Calu3 (cell line): Measurements from ENCODE around the gene EPS15. TPM values are rescaled to one million over a fixed set of nuclear protein-coding genes. Genes with fewer than 3 reads are reported as not detected.

Experiments
- BruUV-seq: library from RNA; stranded (reverse); fragments of 400-500 nt; replicated peaks from 2 replicates; lab custom pipeline; 2021; lab: Mats Ljungman, UMichigan
- CTCF ChIA-PET: fragments of 300-600 bp; sonication (Branson Sonifier 250); formaldehyde crosslinking; loops from one replicate; lab custom pipeline; 2022; ENCODE audit warnings: antibody characterized with exemption; lab: Charles Lee
- DNase-seq: peaks from one replicate; pipeline ENCODE4 v3.0.0; 2022
- H3K27ac Mint-ChIP-seq: one replicate; pipeline ENCODE4 v1.8.0; 2022; ENCODE audit warnings: mixed read lengths; ENCODE audit not compliant: unreplicated experiment
- H3K27me3 Mint-ChIP-seq: one replicate; pipeline ENCODE4 v1.8.0; 2022; ENCODE audit warnings: mixed read lengths; ENCODE audit not compliant: unreplicated experiment
- H3K36me3 Mint-ChIP-seq: one replicate; pipeline ENCODE4 v1.8.0; 2022; ENCODE audit warnings: mild to moderate bottlenecking, moderate library complexity, mixed read lengths; ENCODE audit not compliant: insufficient read depth, unreplicated experiment
- H3K4me1 Mint-ChIP-seq: one replicate; pipeline ENCODE4 v1.8.0; 2022; ENCODE audit warnings: mild to moderate bottlenecking, low read depth, mixed read lengths; ENCODE audit not compliant: unreplicated experiment
- H3K4me3 Mint-ChIP-seq: one replicate; pipeline ENCODE4 v1.8.0; 2022; ENCODE audit warnings: mild to moderate bottlenecking, low read depth, moderate library complexity, mixed read lengths; ENCODE audit not compliant: unreplicated experiment
- H3K9me3 Mint-ChIP-seq: one replicate; pipeline ENCODE4 v1.8.0; 2022; ENCODE audit warnings: low read depth, mixed read lengths; ENCODE audit not compliant: unreplicated experiment
- CTCF ChIP-seq: fragments of 200-600 bp; IDR thresholded peaks from one replicate; pipeline ENCODE4 v1.8.0; 2022; ENCODE audit warnings: antibody characterized with exemption; ENCODE audit not compliant: unreplicated experiment
- intact Hi-C: fragments of 100-400 bp; cut with micrococcal nuclease; formaldehyde crosslinking; loops from one replicate; pipeline ENCODE4 v1.10.0; 2022; ENCODE audit not compliant: unreplicated experiment
- total RNA-seq: library from RNA; stranded (reverse); gene quantifications from 2 replicates; pipeline ENCODE4 v1.2.3, GENCODE V29; 2022

Gene EPS15
- total RNA-seq, 1 experiment from 2014 or later: 51.2 TPM

- intact Hi-C loops: loop anchor here (5.0 kb wide), 1 partner anchor 50 kb away; no protein-coding TSS in a partner anchor
- Mint-ChIP-seq H3K9me3 (no peaks in the 10 kb centered on the region), H3K4me1 (peaks cover 37% of the 10 kb centered on the region), H3K27me3 (no peaks in the 10 kb centered on the region), H3K4me3 (peak overlapping the region; percentile 91), H3K36me3 (peaks cover 25% of the 10 kb centered on the region), H3K27ac (peak overlapping the region; percentile 92)
- DNase-seq: no peak
- BruUV-seq: no TSS peak
- no peak for TF ChIP-seq CTCF
- CTCF ChIA-PET: no interaction called here
Measured at GRCh38 chr1:51517361-51518032, 1.6 kb downstream of the EPS15 start.

GRCh38 chr1:51516649-51517158, 2.4 kb downstream of the EPS15 start:
- DNase-seq: no peak
- BruUV-seq: TSS peak; percentile 24
- H3K27ac Mint-ChIP-seq: no peak overlapping the region
- CTCF ChIA-PET: no interaction called here
- H3K9me3 Mint-ChIP-seq: no peaks in the 10 kb centered on the region
- peaks cover 25% of the 10 kb centered on the region for H3K36me3 Mint-ChIP-seq
- H3K4me3 Mint-ChIP-seq: peak overlapping the region; percentile 91
- intact Hi-C loops: loop anchor here (5.0 kb wide), 1 partner anchor 51 kb away; no protein-coding TSS in a partner anchor
- H3K4me1 Mint-ChIP-seq: peaks cover 37% of the 10 kb centered on the region
- H3K27me3 Mint-ChIP-seq: no peaks in the 10 kb centered on the region
- TF ChIP-seq CTCF: no peak

GRCh38 chr1:51515982-51516648, 3.0 kb downstream of the EPS15 start:
- Mint-ChIP-seq H3K4me1 (peaks cover 37% of the 10 kb centered on the region), H3K9me3 (no peaks in the 10 kb centered on the region), H3K27me3 (no peaks in the 10 kb centered on the region), H3K36me3 (peaks cover 25% of the 10 kb centered on the region), H3K27ac (no peak overlapping the region), H3K4me3 (no peak overlapping the region)
- CTCF ChIA-PET: no interaction called here
- BruUV-seq: no TSS peak
- TF ChIP-seq CTCF: no peak
- intact Hi-C loops: loop anchor here (5.0 kb wide), 1 partner anchor 51 kb away; no protein-coding TSS in a partner anchor
- DNase-seq: no peak

GRCh38 chr1:51515312-51515960, 3.6 kb downstream of the EPS15 start:
- intact Hi-C loops: loop anchor here (5.0 kb wide), 1 partner anchor 52 kb away; no protein-coding TSS in a partner anchor
- H3K27ac Mint-ChIP-seq: no peak overlapping the region
- H3K9me3 Mint-ChIP-seq: no peaks in the 10 kb centered on the region
- H3K36me3 Mint-ChIP-seq: peaks cover 25% of the 10 kb centered on the region
- no peaks in the 10 kb centered on the region for H3K27me3 Mint-ChIP-seq
- H3K4me3 Mint-ChIP-seq: no peak overlapping the region
- peaks cover 36% of the 10 kb centered on the region for H3K4me1 Mint-ChIP-seq
- no peak for TF ChIP-seq CTCF
- no TSS peak for BruUV-seq
- CTCF ChIA-PET: no interaction called here
- DNase-seq: no peak
